Kidney glomerular epithelial cell (primary cell): Measurements from ENCODE around the gene TLE2.
"Not testable (repeated sequence)": the region's sequence is repeated elsewhere in the genome, so short reads cannot be mapped to it uniquely, and the experiment has no call there.

Experiments
- DNase-seq: peaks from one replicate; lab custom pipeline; 2025; lab: John Stamatoyannopoulos, UW

The TLE2 gene

GRCh38 chr19:3055741-3056416 lies 26.8 kb upstream of the TLE2 start:
- peak; percentile 55 for DNase-seq

- DNase-seq, result peak; percentile 63
Observed at GRCh38 chr19:3054972-3055740, 26.1 kb upstream of the TLE2 start.

- DNase-seq, result no peak
Observed at GRCh38 chr19:3054265-3054971, 25.3 kb upstream of the TLE2 start.

- DNase-seq, result no peak
Observed at GRCh38 chr19:3053780-3054179, 24.7 kb upstream of the TLE2 start.

GRCh38 chr19:3053218-3053621 lies 24.1 kb upstream of the TLE2 start:
- no peak for DNase-seq

GRCh38 chr19:3050016-3050415 lies 20.9 kb upstream of the TLE2 start:
- DNase-seq, result not testable (repeated sequence)

- no peak for DNase-seq
Observed at GRCh38 chr19:3049089-3049488, 20.0 kb upstream of the TLE2 start.

- no peak for DNase-seq
Observed at GRCh38 chr19:3048190-3048533, 19.1 kb upstream of the TLE2 start.

GRCh38 chr19:3047496-3048189 lies 18.6 kb upstream of the TLE2 start:
- no peak for DNase-seq

- DNase-seq, result no peak
Observed at GRCh38 chr19:3046698-3047495, 17.8 kb upstream of the TLE2 start.

- DNase-seq, result no peak
Observed at GRCh38 chr19:3045885-3046697, 17.0 kb upstream of the TLE2 start.

GRCh38 chr19:3045191-3045590 lies 16.1 kb upstream of the TLE2 start:
- no peak for DNase-seq

- no peak for DNase-seq
Observed at GRCh38 chr19:3042621-3043267, 13.7 kb upstream of the TLE2 start.

- DNase-seq, result no peak
Observed at GRCh38 chr19:3041761-3042620, 12.9 kb upstream of the TLE2 start.

GRCh38 chr19:3041327-3041726 lies 12.2 kb upstream of the TLE2 start:
- no peak for DNase-seq

- no peak for DNase-seq
Observed at GRCh38 chr19:3039641-3040077, 10.6 kb upstream of the TLE2 start.

GRCh38 chr19:3039125-3039524 lies 10.0 kb upstream of the TLE2 start:
- DNase-seq, result no peak

- no peak for DNase-seq
Observed at GRCh38 chr19:3038214-3038613, 9.1 kb upstream of the TLE2 start.

GRCh38 chr19:3036977-3037544 lies 8.0 kb upstream of the TLE2 start:
- not testable (repeated sequence) for DNase-seq
